Ascending aorta (tissue), 2 donors: ENCODE data around the gene PIGM. TPM values are rescaled to one million over a fixed set of nuclear protein-coding genes. Genes with fewer than 3 reads are reported as not detected.

ENCODE experiments used
- DNase-seq, 2 donors: peaks; one replicate each; pipeline ENCODE4 v3.0.0-alpha.2; 2019; ENCODE audit warnings: low spot score in 2 of 2
- H3K27ac ChIP-seq, 2 donors: fragments of 200-600 bp; sonication (generic); one replicate each; pipeline ENCODE4 v1.5.1; 2016 to 2017; ENCODE audit warnings: mild to moderate bottlenecking in 1 of 2
- H3K27me3 ChIP-seq: fragments of 200-600 bp; sonication (generic); one replicate; pipeline ENCODE4 v1.5.1; 2017
- H3K36me3 ChIP-seq, 2 donors: fragments of 200-600 bp; sonication (generic); one replicate each; pipeline ENCODE4 v1.5.1; 2016
- H3K4me1 ChIP-seq, 2 donors: fragments of 200-600 bp; sonication (generic); one replicate each; pipeline ENCODE4 v1.5.1; 2016 to 2017; ENCODE audit warnings: mild to moderate bottlenecking in 1 of 2
- H3K4me3 ChIP-seq, 2 donors: fragments of 200-600 bp; sonication (generic); one replicate each; pipeline ENCODE4 v1.5.1; 2016 to 2017; ENCODE audit warnings: mild to moderate bottlenecking in 1 of 2
- H3K9me3 ChIP-seq, 2 donors: fragments of 200-600 bp; sonication (generic); one replicate each; pipeline ENCODE4 v1.5.1; 2016
- intact Hi-C: fragments of 100-400 bp; cut with DNase I; formaldehyde crosslinking; loops from one replicate; pipeline ENCODE4 v1.15.1; 2023
- total RNA-seq: library from RNA; depleted of rRNA; stranded (reverse); fragments of >200 nt; gene quantifications from one replicate; pipeline ENCODE4 v1.1.0, GENCODE V29; 2016
- TF ChIP-seq, protein P1 (sequence below), 3 experiments: fragments of 200-600 bp in 2 of 3; fragments of 450-650 bp in 1 of 3; sonication (generic) in 2 of 3; IDR thresholded peaks; one replicate each; pipeline ENCODE4 v1.5.1; 2016 to 2019; ENCODE audit warnings: antibody characterized with exemption in 3 of 3, mild to moderate bottlenecking in 1 of 3, moderate library complexity in 1 of 3

The PIGM gene
- total RNA-seq, 1 donor from 2014 or later: 6.1 TPM

DNA sequence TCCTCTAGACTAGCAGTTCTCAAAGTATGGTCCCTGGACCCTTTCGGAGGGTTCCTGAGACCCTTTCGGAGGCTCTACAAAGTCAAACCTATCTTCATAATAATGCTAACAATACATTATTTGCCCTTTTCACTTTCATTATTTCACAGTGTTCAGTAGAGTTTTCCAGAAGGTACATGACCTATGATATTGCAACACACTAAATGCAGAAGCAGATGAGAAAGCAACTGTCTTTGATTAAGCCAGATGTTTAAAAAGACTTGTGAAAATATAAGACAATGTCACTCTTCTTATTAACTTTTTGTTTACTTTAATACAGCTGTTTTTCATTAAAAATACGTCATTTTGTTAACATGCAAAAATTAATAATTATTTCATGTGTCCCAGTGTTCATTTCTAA lies 32.4 kb upstream of the PIGM start:
- no peaks in the 10 kb centered on the region for H3K9me3 ChIP-seq
- no peak for DNase-seq
- H3K4me1 ChIP-seq: no peaks in the 10 kb centered on the region
- H3K36me3 ChIP-seq: no peaks in the 10 kb centered on the region
- no peaks in the 10 kb centered on the region for H3K27me3 ChIP-seq
- TF ChIP-seq, protein P1, sequence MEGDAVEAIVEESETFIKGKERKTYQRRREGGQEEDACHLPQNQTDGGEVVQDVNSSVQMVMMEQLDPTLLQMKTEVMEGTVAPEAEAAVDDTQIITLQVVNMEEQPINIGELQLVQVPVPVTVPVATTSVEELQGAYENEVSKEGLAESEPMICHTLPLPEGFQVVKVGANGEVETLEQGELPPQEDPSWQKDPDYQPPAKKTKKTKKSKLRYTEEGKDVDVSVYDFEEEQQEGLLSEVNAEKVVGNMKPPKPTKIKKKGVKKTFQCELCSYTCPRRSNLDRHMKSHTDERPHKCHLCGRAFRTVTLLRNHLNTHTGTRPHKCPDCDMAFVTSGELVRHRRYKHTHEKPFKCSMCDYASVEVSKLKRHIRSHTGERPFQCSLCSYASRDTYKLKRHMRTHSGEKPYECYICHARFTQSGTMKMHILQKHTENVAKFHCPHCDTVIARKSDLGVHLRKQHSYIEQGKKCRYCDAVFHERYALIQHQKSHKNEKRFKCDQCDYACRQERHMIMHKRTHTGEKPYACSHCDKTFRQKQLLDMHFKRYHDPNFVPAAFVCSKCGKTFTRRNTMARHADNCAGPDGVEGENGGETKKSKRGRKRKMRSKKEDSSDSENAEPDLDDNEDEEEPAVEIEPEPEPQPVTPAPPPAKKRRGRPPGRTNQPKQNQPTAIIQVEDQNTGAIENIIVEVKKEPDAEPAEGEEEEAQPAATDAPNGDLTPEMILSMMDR (IDR thresholded peaks at IDR 0.05): no peak
- intact Hi-C loops: no loop called here
- no peak overlapping the region for H3K4me3 ChIP-seq
- no peak overlapping the region for H3K27ac ChIP-seq

DNA sequence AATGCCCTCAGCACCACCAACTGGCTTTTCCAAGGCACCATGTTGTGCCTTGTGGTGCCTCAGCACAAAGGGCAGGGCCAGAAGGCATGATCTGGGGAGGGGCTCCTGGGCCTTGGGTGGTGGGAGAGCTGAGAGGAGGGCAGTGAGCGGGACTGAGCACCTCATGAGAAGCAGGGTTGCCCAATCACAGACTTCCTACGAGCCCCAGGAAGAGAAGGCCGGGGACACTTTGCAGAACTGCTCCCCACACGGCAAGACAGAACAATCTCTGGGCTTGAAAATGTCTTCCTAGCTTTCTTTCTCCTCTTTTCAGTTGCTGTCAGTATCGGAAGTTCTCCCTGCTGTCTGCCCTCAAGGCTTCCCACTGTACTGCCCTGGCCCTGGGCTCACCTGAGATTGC lies 31.4 kb upstream of the PIGM start:
- no peak overlapping the region for H3K27ac ChIP-seq
- TF ChIP-seq, protein P1 (IDR thresholded peaks at IDR 0.05): no peak
- intact Hi-C loops: no loop called here
- H3K4me3 ChIP-seq: no peak overlapping the region
- no peaks in the 10 kb centered on the region for H3K36me3 ChIP-seq
- no peaks in the 10 kb centered on the region for H3K9me3 ChIP-seq
- H3K4me1 ChIP-seq: no peaks in the 10 kb centered on the region
- DNase-seq: no peak
- no peaks in the 10 kb centered on the region for H3K27me3 ChIP-seq

DNA sequence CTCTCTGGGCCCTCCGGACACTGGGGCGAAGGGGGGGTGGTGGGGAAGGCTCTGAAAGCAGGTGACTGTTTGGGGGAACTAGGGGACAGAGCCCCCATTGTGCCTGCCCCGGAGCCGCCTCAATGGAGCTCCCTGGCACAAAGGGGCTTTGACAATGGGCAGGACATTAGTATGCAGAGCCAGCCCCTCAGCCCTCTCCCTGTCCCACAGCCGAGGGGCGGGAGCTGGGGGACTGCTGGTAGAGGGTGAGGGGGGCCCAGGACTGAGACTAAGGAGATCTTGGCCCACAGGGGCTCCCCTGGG lies 30.4 kb upstream of the PIGM start:
- H3K9me3 ChIP-seq: no peaks in the 10 kb centered on the region
- no peaks in the 10 kb centered on the region for H3K4me1 ChIP-seq
- H3K4me3 ChIP-seq: no peak overlapping the region
- TF ChIP-seq, protein P1 (IDR thresholded peaks at IDR 0.05): no peak
- no peaks in the 10 kb centered on the region for H3K36me3 ChIP-seq
- no peak for DNase-seq
- H3K27ac ChIP-seq: no peak overlapping the region
- intact Hi-C loops: no loop called here
- H3K27me3 ChIP-seq: no peaks in the 10 kb centered on the region

DNA sequence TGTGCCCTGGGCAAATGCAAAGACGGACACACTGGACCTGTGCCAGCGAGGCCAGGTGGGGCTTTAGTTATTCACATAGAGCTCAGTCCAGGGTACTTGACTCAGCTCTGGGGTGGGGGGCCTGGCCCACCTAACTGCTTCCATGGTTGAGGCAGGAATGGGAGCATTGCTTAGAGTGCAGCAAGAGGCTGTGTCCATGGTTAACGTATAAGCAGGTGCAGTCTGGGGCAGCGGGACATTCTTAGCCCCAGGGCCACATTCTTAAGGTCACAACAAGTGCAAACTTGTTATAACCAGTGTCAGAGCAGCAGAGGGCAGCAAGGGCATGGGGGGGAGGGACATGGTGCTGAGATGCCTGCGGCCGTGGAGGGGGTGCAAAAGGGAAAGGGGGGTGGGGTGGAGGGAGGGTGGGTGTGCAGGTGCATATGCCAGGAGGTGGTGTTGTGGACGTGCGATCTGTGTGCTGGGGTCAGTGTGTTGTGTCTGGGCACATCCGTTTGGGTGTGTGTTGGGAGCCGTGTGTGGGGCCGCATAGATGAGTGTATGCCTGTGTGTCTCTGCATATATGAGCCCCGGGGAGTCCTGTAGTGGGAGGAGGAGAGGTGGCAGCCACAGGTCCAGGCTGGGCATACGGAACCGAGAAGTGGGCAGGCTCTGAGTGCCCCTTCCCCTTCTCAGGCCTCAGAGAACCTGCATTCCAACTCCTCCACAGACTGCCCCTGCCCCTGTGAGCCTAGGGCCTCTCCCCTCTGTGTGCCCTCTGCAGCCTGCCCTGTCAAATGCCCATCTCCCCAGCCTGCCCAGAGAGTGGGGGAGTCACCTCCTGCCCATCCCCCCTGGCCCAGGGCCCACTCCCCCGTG lies 29.8 kb upstream of the PIGM start:
- Histone ChIP-seq H3K4me3 (no peak overlapping the region), H3K9me3 (no peaks in the 10 kb centered on the region), H3K4me1 (no peaks in the 10 kb centered on the region), H3K27ac (no peak overlapping the region), H3K27me3 (no peaks in the 10 kb centered on the region), H3K36me3 (no peaks in the 10 kb centered on the region)
- DNase-seq: no peak
- intact Hi-C loops: no loop called here
- TF ChIP-seq, protein P1 (IDR thresholded peaks at IDR 0.05): no peak

DNA sequence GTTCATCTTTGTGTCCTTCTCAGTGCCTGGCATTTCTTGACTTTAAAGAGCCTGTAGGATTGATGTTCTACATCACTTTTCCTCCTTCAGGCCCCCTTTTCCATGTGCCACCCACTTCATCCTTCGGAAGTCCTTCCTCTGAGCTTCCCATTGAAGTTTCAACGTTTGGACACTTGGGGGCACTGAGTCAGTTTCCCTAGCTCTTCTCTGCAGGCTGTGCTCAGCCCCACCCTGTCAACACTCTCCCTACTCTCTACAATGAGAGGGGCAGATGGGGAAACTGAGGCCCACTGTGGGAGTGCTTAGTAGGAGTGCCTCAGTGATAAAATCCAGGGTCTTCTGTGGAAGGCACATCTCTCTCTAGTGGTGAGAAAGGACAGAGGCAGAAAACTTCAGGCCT lies 26.3 kb upstream of the PIGM start:
- H3K36me3 ChIP-seq: no peaks in the 10 kb centered on the region
- no peak overlapping the region for H3K27ac ChIP-seq
- no peaks in the 10 kb centered on the region for H3K9me3 ChIP-seq
- no peaks in the 10 kb centered on the region for H3K4me1 ChIP-seq
- DNase-seq: no peak
- no peak overlapping the region for H3K4me3 ChIP-seq
- H3K27me3 ChIP-seq: no peaks in the 10 kb centered on the region
- TF ChIP-seq, protein P1 (IDR thresholded peaks at IDR 0.05): peak in 2 of 3 experiments; percentile 22 to 51
- intact Hi-C loops: no loop called here
